Stimulated activated CD8-positive, alpha-beta memory T cell treated with anti-CD3 and anti-CD28 coated beads, Interleukin-4, amount 100 ng/mL, for 24 hours (primary cell): ENCODE measurements around the gene ADAM19.
A peak's percentile ranks its signal among the peaks of the same experiment; 100 is the strongest.

Experiments used
- DNase-seq: peaks from one replicate; pipeline ENCODE4 v3.0.0-alpha.2; 2020; ENCODE audit warnings: low read depth

The ADAM19 gene

GRCh38 chr5:157575381-157576020 is at the start of gene ADAM19:
Gene ADAM19, minus strand, starts transcription at chr5:157575775. Its CDS starts 79 bp downstream, at chr5:157575696.
- no peak for DNase-seq

DNA sequence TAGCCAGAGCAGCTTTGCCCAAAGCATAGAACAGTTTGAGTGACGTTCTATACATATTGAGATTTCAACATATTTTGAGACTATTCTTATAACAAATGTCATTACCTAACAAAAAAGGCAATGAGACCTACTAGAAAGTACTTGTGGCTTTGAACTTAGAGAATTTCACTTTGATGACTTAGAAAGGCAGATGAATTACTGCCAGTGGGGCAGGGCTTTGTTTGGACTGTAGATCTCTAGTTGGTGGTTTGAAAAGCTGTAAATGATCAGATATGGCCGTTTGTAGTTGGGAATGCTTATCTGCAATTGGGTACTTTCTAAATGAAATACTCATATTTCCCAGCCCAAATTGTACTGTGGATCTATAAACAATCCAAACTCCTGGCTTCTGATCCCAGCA is 48.6 kb upstream of the ADAM19 start:
- no peak for DNase-seq

GRCh38 chr5:157620776-157621175 is 45.2 kb upstream of the ADAM19 start:
- no peak for DNase-seq

- DNase-seq = no peak
Observed at GRCh38 chr5:157618191-157618765, 42.7 kb upstream of the ADAM19 start.

DNA sequence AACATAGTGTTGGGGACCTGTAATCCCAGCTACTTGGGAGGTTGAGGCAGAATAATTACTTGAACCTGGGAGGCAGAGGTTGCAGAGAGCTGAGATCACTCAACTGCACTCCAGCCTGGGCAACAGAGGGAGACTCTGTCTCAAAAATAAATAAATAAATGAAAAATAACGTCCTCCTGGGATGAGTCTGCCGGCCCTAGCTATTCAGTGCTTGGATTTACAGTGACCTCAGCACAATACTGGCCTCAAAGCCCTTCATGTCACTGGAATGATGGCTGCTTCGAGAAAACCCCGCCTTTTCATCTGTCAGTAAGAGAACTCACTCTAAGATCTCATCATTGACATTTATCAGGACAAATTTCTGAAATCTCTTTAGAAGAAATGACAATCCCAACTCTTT is 41.2 kb upstream of the ADAM19 start:
- DNase-seq = no peak

DNA sequence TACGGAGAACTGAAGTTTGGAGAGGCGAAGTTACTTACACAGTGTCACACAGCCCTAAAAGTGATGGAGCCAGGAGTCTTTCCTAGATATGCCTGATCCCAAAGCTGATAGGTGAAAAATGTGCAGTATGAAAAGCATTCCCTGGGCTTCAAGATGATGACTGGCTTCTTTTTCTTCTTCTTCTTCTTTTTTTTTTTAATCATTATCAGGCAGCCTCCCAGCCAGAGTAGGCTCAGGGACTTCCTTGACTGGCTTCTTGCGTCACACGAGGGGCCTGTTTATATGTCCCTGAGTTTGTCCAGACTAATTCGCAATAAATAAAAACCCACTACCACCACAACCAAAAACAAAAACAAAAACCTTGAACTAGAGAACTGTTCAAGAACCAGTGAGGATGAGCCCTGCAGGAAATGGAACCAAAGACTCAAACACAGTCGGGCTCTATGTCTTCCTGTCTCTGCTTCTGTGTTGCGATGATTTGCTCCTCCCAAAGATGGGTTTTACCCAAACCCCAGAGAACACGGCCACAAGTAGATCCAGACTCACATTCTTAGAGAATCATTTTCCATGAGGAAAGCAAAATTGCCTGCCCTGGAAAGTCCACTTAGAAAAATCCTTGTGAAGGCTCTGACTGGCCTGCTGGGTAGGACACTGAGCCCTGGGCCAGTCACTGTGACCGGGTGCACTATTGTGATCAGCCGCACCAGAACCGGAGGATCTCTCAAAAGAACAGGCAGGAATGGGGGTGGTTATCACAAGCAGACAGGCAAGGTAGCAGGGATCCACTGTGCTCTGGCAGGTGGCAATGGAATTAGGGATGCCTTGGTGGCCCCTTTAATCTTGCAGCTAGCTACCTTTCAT is 38.0 kb upstream of the ADAM19 start:
- DNase-seq = no peak

DNA sequence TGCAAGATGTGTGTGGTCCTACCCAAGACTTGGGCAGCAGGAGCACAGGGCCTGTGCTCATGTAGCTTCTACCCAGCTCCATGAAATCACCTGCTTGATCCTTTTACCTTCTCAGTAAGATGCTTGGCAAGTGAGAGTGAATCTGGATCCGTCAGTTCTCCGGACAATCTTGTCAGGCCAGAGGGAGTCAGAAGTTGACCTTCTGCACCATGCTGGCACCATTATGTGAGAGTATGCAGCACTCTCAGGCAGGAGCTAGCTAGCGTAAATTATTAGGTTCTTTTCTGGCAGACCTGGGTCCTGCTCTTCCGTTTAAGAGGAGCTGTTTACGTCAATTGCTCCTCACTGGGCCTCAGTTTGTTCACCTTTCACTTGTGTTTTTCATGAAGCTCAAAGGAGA is 37.0 kb upstream of the ADAM19 start:
- DNase-seq = no peak

GRCh38 chr5:157611571-157612476 is 36.2 kb upstream of the ADAM19 start:
- DNase-seq = no peak

- DNase-seq = no peak
Observed at GRCh38 chr5:157610990-157611389, 35.4 kb upstream of the ADAM19 start.

GRCh38 chr5:157608972-157609565 is 33.5 kb upstream of the ADAM19 start:
- no peak for DNase-seq

GRCh38 chr5:157607371-157608161 is 32.0 kb upstream of the ADAM19 start:
- DNase-seq = peak; percentile 40

- no peak for DNase-seq
Observed at GRCh38 chr5:157606046-157606445, 30.5 kb upstream of the ADAM19 start.

GRCh38 chr5:157603333-157604190 is 28.0 kb upstream of the ADAM19 start:
- DNase-seq = peak; percentile 23

- no peak for DNase-seq
Observed at GRCh38 chr5:157602505-157602904, 26.9 kb upstream of the ADAM19 start.

DNA sequence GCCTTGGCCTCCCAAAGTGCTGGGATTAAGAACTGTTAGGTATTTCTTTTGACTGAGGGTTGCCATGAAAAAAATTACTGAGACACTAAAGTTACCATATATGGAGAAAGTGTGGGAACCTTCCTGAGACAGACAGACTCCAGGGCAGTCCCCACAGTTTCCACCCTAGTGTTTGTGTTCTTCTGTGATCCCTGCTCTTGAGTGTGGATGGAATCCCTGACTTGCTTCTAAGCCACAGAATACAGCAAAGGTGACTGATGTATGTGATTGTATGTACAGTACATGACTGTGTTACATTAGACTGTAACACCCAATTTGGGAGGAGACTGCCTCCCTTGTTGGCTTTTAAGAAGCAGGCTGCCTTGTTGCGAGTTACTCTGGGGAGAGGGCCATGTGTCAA is 24.7 kb upstream of the ADAM19 start:
- DNase-seq = no peak

- DNase-seq = no peak
Observed at GRCh38 chr5:157599565-157599964, 24.0 kb upstream of the ADAM19 start.

DNA sequence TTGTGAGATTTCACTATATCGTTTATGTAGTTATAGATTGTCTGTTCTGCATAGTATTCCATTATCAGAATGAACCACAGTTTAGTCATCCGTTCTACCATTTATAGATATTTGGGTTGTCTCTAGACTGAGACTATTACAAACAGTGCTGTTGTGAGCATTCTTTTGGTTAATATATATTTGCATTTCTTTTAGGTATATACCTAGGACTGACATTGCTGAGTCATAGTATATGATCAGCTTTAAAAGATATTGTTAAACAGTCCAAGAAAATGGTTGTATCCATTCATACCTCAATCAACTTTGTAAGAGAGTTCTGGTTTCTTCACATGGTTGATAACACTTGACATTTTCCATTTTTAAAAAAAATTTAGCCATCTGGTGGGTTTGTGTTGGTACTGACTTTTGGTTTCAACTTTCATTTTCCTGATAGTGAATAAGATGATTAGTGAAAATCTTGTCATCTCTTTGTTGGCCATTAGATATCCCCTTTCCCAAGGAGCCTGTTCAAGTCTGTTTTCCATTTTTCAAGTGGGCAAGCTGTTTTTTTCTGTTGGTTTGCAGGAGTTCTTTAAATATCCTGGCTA is 22.9 kb upstream of the ADAM19 start:
- DNase-seq = no peak

DNA sequence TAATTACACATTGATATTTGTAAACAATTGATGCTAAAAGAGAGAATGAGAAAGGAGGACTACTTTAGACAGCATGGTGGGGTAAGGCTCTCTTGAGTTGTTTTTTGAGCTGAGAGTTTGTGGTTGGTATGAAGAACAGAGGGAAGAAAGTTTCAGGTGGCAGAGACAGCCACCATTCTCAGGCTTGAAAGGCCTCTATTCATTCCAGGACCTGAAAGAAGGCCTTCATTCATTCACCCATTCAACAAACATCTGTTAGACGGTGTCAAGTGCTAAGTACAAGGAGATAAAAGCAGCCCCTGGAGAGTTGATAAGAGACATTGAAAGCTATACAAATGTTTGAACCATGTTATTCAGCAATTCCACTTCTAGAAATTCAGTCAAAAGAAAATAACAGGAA is 21.7 kb upstream of the ADAM19 start:
- no peak for DNase-seq

- no peak for DNase-seq
Observed at GRCh38 chr5:157596487-157596886, 20.9 kb upstream of the ADAM19 start.
